Epithelial cell of proximal tubule (primary cell): Measurements from ENCODE around the gene CELA2A. TPM values are rescaled to one million over a fixed set of nuclear protein-coding genes. Genes with fewer than 3 reads are reported as not detected.
"Not testable (repeated sequence)": the region's sequence is repeated elsewhere in the genome, so short reads cannot be mapped to it uniquely, and the experiment has no call there.

Experiments
- DNase-seq: peaks from one replicate; pipeline ENCODE4 v3.0.0-alpha.2; 2011; ENCODE audit warnings: low read depth
- H3K4me3 ChIP-seq: 2 replicates; pipeline ENCODE4 v1.5.1; 2011; ENCODE audit warnings: low read depth, mild to moderate bottlenecking, low read length
- CTCF ChIP-seq: conservative IDR thresholded peaks from 2 replicates; pipeline ENCODE4 v1.5.1; 2012; ENCODE audit warnings: low read depth, mild to moderate bottlenecking, low read length
- total RNA-seq: library from RNA; depleted of rRNA; stranded (reverse); fragments of >200 nt; gene quantifications from 2 replicates; pipeline ENCODE4 v1.2.3, GENCODE V29; 2015

The CELA2A gene
- total RNA-seq, 1 donor from 2014 or later = not detected

GRCh38 chr1:15519625-15520024 lies 63.1 kb downstream of the CELA2A start:
- no peak for DNase-seq
- TF ChIP-seq CTCF = no peak
- H3K4me3 ChIP-seq = no peak overlapping the region

GRCh38 chr1:15521206-15521906 lies 64.8 kb downstream of the CELA2A start:
- DNase-seq, H3K4me3 ChIP-seq: not testable (repeated sequence)

Other genes with a start within 250 kb of the CELA2A start
- gene FHAD1, start 209.5 kb upstream of the CELA2A start, total RNA-seq = 0.35 and 0.43 TPM in 2 replicates
- 122 and 184 TPM in 2 replicates for gene EFHD2, start 46.8 kb upstream of the CELA2A start, total RNA-seq
- not detected in 2 replicates for gene CTRC, start 18.3 kb upstream of the CELA2A start, total RNA-seq
- gene CELA2B, start 19.4 kb downstream of the CELA2A start, total RNA-seq = not detected in 2 replicates
- 10.3 and 24.2 TPM in 2 replicates for gene CASP9, start 67.5 kb downstream of the CELA2A start, total RNA-seq
- 9.8 and 13.5 TPM in 2 replicates for gene DNAJC16, start 70.1 kb downstream of the CELA2A start, total RNA-seq
- gene AGMAT, start 128.3 kb downstream of the CELA2A start, total RNA-seq = 3.2 and 3.8 TPM in 2 replicates
- 8.4 and 8.5 TPM in 2 replicates for gene DDI2, start 160.7 kb downstream of the CELA2A start, total RNA-seq
- gene PLEKHM2, start 227.6 kb downstream of the CELA2A start, total RNA-seq = 33.9 and 42.8 TPM in 2 replicates